Spleen (tissue), 11 donors: Measurements from ENCODE around the gene AMOTL2. TPM values are rescaled to one million over a fixed set of nuclear protein-coding genes. Genes with fewer than 3 reads are reported as not detected.

ENCODE experiments used
- DNase-seq: peaks from one replicate; pipeline ENCODE4 v3.0.0-alpha.2; 2020
- H3K27ac ChIP-seq, 8 donors: fragments of 200-600 bp; sonication (generic) in 7 of 8; 1 replicate in 4 of 8; 2 replicates in 4 of 8; pipeline versions ENCODE4 v1.5.0 to v1.8.0; 2016 to 2021; ENCODE audit warnings: inconsistent platforms in 4 of 8, mild to moderate bottlenecking in 4 of 8, moderate library complexity in 1 of 8
- H3K27me3 ChIP-seq, 7 donors: fragments of 200-600 bp; sonication (generic) in 6 of 7; replicated peaks in 1 of 7; 1 replicate in 4 of 7; 2 replicates in 3 of 7; pipeline versions ENCODE4 v1.5.0 to v1.8.0; 2016 to 2021; ENCODE audit warnings: inconsistent platforms in 3 of 7, mild to moderate bottlenecking in 1 of 7
- H3K36me3 ChIP-seq, 6 donors: fragments of 200-600 bp; sonication (generic) in 5 of 6; 1 replicate in 4 of 6; 2 replicates in 2 of 6; pipeline versions ENCODE4 v1.5.0 to v1.8.0; 2016 to 2021; ENCODE audit warnings: inconsistent platforms in 2 of 6
- H3K4me1 ChIP-seq, 6 donors: fragments of 200-600 bp; sonication (generic) in 5 of 6; 1 replicate in 3 of 6; 2 replicates in 3 of 6; pipeline versions ENCODE4 v1.5.0 to v1.8.0; 2016 to 2021; ENCODE audit warnings: inconsistent platforms in 3 of 6
- H3K4me3 ChIP-seq, 8 donors: fragments of 200-600 bp; sonication (generic) in 7 of 8; 1 replicate in 4 of 8; 2 replicates in 4 of 8; pipeline versions ENCODE4 v1.5.0 to v1.8.0; 2016 to 2021; ENCODE audit warnings: inconsistent platforms in 4 of 8, mild to moderate bottlenecking in 4 of 8, moderate library complexity in 2 of 8
- H3K9me3 ChIP-seq, 8 donors: fragments of 200-600 bp; sonication (generic) in 7 of 8; 1 replicate in 4 of 8; 2 replicates in 4 of 8; pipeline versions ENCODE4 v1.5.0 to v1.8.0; 2016 to 2021; ENCODE audit warnings: inconsistent platforms in 4 of 8
- POLR2A ChIP-seq, 3 donors: fragments of 450-650 bp; IDR thresholded peaks; one replicate each; pipeline ENCODE4 v1.5.1; 2017; ENCODE audit warnings: antibody characterized with exemption in 3 of 3, mild to moderate bottlenecking in 1 of 3
- POLR2AphosphoS5 ChIP-seq, 3 donors: sonication (generic); formaldehyde crosslinking; IDR thresholded peaks; one replicate each; pipeline ENCODE4 v1.5.1; 2017; ENCODE audit warnings: antibody characterized with exemption in 3 of 3
- WGBS, 5 donors: extraction: QIAGEN DNeasy Blood & Tissue Kit in 3 of 5; methylation state at CpG; one replicate each; pipeline versions ENCODE4 v1.1.5 to v1.1.7; 2013 to 2018; 5-methylcytosine and 5-hydroxymethylcytosine counted together
- intact Hi-C: fragments of 100-400 bp; cut with DNase I; formaldehyde crosslinking; loops from one replicate; pipeline ENCODE4 v1.15.0; 2023; ENCODE audit warnings: low total_unique reads
- polyA plus RNA-seq, 3 donors: library from polyadenylated mRNA; stranded (reverse); fragments of 200-250 nt; gene quantifications; one replicate each; pipeline ENCODE4 v1.2.1, GENCODE V29; 2013
- total RNA-seq, 7 donors: library from RNA; depleted of rRNA in 3 of 7; stranded (reverse); fragments of >200 nt in 3 of 7; fragmentation: NEBNext Ultra II Directional in 4 of 7; extraction: Animal tissue kit (Norgen Biotek cat#: 25700) in 4 of 7; gene quantifications; one replicate each; pipeline versions ENCODE4 v1.1.0 to v1.2.1, GENCODE V29; 2016 to 2021
- TF ChIP-seq, protein P1 (sequence below), 11 experiments: fragments of 200-600 bp in 7 of 11; fragments of 450-650 bp in 4 of 11; sonication (generic) in 4 of 11; IDR thresholded peaks in 8 of 11; conservative IDR thresholded peaks in 3 of 11; 1 replicate in 7 of 11; 2 replicates in 4 of 11; pipeline versions ENCODE4 v1.4.0 to v1.8.0; 2016 to 2021; ENCODE audit warnings: antibody characterized with exemption in 11 of 11, inconsistent platforms in 4 of 11, mild to moderate bottlenecking in 1 of 11
- donor health status: healthy with polysubstance abuse.
- donor health status: DM: no; HTN: no; CAD: no; lungs with moderate emphysema.
- donor health status: DM: no; HTN: no; CAD: no.
- donor health status: Bipolar disorder and iron deficiency.
- donor health status: healthy.
- donor health status: DM: no; HTN: no; CAD: no.
- donor health status: DM: yes; HTN: yes; CAD: no.

AMOTL2 gene
- total and polyA plus RNA-seq, 10 donors: 3.8 to 83.4 (median 40.4) TPM

DNA sequence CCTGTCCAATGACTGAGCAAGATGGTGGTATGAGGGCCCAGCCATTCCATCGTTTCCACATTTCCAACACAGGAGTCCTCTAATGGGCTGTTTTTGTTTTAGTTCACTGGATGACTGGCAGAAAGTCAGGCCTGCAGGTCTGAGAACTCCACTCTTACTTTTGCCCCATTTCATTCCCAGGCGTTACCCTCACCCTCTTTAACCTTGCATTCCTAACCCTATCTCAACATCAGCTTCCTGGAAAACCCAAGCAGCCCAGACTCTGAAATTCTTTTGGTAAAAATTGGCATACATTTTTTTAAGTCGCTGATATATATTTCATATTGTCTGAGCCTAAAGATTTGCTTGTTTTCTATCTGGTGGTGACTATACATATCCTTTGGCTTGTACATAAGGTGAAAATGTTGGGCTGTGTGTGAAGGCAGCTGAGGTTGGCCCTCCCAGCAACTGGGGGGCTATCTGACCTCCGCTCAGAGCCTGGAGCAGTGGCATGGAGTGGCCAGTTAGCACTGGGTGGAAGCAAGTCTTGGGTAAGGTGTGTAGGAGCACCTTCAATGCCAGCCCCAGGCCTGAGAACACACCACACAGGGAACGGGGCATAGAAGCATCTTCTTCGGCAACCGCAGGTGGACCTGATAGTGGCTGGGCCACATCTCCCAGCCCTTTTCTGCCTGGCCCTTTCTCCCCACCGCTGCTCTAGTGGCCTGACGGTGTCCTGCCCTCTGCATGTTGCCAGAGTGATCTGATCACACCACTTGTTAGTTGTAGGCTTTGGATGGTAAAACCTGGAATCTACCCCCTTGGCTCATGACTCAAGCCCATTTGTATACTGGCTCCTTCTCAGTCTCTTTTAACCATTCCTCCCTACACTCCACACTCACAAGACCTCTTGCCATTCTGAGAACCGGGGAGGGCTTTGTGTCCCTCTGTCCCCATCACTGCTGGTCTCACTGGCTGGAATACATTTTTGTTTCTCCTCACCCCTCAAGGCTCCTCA lies 50.0 kb downstream of the AMOTL2 start:
- peak; percentile 37 for DNase-seq
- H3K36me3 ChIP-seq: no peaks in the 10 kb centered on the region
- H3K27ac ChIP-seq: peak overlapping the region in 1 of 8 donors; percentile 9
- no peak overlapping the region for H3K4me3 ChIP-seq
- H3K9me3 ChIP-seq: no peaks in the 10 kb centered on the region
- 80 to 86% (median 84%) methylated on average over 10 of the region's 10 CpGs for WGBS, 5 donors
- peaks cover 0 to 6% (median 0%) of the 10 kb centered on the region in 7 donors for H3K27me3 ChIP-seq
- TF ChIP-seq POLR2A (IDR thresholded peaks at IDR 0.05) (no peak), POLR2AphosphoS5 (IDR thresholded peaks at IDR 0.05) (no peak)
- TF ChIP-seq, protein P1, sequence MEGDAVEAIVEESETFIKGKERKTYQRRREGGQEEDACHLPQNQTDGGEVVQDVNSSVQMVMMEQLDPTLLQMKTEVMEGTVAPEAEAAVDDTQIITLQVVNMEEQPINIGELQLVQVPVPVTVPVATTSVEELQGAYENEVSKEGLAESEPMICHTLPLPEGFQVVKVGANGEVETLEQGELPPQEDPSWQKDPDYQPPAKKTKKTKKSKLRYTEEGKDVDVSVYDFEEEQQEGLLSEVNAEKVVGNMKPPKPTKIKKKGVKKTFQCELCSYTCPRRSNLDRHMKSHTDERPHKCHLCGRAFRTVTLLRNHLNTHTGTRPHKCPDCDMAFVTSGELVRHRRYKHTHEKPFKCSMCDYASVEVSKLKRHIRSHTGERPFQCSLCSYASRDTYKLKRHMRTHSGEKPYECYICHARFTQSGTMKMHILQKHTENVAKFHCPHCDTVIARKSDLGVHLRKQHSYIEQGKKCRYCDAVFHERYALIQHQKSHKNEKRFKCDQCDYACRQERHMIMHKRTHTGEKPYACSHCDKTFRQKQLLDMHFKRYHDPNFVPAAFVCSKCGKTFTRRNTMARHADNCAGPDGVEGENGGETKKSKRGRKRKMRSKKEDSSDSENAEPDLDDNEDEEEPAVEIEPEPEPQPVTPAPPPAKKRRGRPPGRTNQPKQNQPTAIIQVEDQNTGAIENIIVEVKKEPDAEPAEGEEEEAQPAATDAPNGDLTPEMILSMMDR (IDR thresholded peaks at IDR 0.05 in 8 of 11, conservative IDR thresholded peaks at IDR 0.05 in 3 of 11): no peak
- H3K4me1 ChIP-seq: peaks cover 0 to 28% (median 17%) of the 10 kb centered on the region in 6 donors
- intact Hi-C loops: no loop called here

DNA sequence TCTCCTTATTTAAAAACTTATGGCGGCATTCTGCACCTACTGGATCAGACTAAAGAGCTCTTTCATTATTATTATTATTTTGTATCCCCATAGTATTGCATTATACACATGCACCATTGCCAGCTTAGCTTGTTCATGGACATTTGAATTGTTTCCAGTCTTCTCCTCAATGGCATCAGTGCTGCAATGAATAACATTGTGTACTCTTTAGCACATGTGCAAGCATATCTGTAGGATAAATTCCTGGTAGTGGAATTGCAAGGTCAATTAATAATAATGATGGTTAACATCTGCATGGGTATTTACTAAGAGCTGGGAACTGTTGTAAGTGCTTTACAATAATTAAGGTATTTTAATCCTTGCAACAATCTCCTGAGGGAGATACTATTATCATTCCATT lies 52.0 kb downstream of the AMOTL2 start:
- intact Hi-C loops: no loop called here
- Histone ChIP-seq H3K36me3 (no peaks in the 10 kb centered on the region), H3K4me1 (peaks cover 0 to 20% (median 13%) of the 10 kb centered on the region in 6 donors), H3K27me3 (peaks cover 0 to 6% (median 0%) of the 10 kb centered on the region in 7 donors), H3K9me3 (no peaks in the 10 kb centered on the region), H3K27ac (no peak overlapping the region), H3K4me3 (no peak overlapping the region)
- no peak for DNase-seq
- 87 to 97% (median 92%) methylated on average over 1 of the region's 1 CpG for WGBS, 5 donors
- no peak for TF ChIP-seq POLR2AphosphoS5 (IDR thresholded peaks at IDR 0.05)
- TF ChIP-seq, protein P1 (IDR thresholded peaks at IDR 0.05 in 8 of 11, conservative IDR thresholded peaks at IDR 0.05 in 3 of 11): no peak
- TF ChIP-seq POLR2A (IDR thresholded peaks at IDR 0.05): no peak

DNA sequence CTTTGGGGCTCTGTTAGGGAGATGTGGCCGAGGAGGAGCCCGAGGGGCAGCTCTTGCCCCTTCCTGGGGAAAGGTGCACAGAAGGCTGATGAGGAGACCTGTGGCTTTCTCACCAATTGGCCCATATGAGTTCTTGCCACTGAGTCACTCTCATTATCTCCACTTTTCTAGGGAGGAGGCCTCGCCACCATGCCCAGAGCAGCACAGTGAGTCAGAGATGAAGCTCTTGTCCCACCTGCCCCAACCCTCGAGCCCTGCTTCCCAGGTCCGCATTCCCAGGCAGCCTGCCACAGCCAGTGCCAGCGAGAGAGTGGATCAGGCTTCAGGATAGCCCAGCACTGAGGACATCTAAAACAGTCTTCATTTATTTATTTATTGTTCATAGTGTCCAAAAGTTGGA lies 53.5 kb downstream of the AMOTL2 start:
- intact Hi-C loops: no loop called here
- Histone ChIP-seq H3K27ac (no peak overlapping the region), H3K4me1 (peaks cover 0 to 10% (median under 1%) of the 10 kb centered on the region in 6 donors), H3K27me3 (peaks cover 0 to 2% (median 0%) of the 10 kb centered on the region in 7 donors), H3K4me3 (no peak overlapping the region), H3K9me3 (no peaks in the 10 kb centered on the region), H3K36me3 (no peaks in the 10 kb centered on the region)
- 74 to 92% (median 83%) methylated on average over 6 of the region's 6 CpGs for WGBS, 5 donors
- TF ChIP-seq, protein P1 (IDR thresholded peaks at IDR 0.05 in 8 of 11, conservative IDR thresholded peaks at IDR 0.05 in 3 of 11): no peak
- no peak for TF ChIP-seq POLR2AphosphoS5 (IDR thresholded peaks at IDR 0.05)
- peak; percentile 55 for DNase-seq

DNA sequence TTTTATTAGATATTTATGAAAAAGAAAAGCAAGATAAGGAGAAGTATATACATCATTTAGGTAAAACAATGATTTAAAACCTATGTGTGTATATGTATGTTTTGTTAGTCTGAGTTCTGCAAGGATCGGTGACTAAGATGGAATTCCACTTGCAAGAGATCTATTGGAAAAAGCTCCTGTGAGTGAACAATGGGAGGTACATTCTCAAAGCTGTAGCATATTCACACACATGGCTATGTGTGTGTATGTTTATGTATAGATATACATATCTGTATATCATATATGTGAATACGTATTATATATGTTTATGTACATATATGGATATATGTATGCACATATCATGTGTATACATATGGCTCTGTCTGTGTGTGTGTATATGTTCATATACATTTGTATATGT lies 54.3 kb downstream of the AMOTL2 start:
- WGBS, 5 donors: 94 to 98% (median 97%) methylated on average over 2 of the region's 2 CpGs
- no peak for DNase-seq
- H3K9me3 ChIP-seq: no peaks in the 10 kb centered on the region
- intact Hi-C loops: no loop called here
- TF ChIP-seq, protein P1 (IDR thresholded peaks at IDR 0.05 in 8 of 11, conservative IDR thresholded peaks at IDR 0.05 in 3 of 11): no peak
- TF ChIP-seq POLR2A (IDR thresholded peaks at IDR 0.05): no peak
- H3K36me3 ChIP-seq: no peaks in the 10 kb centered on the region
- no peak overlapping the region for H3K27ac ChIP-seq
- H3K27me3 ChIP-seq: peaks cover 0 to 10% (median 0%) of the 10 kb centered on the region in 7 donors
- no peak overlapping the region for H3K4me3 ChIP-seq
- peaks cover 0 to 14% (median 6%) of the 10 kb centered on the region in 6 donors for H3K4me1 ChIP-seq
